GM10248 (cell line): ENCODE measurements around the gene HOMEZ.
"Not testable (repeated sequence)": the region's sequence is repeated elsewhere in the genome, so short reads cannot be mapped to it uniquely, and the experiment has no call there.

Experiments
- CTCF ChIA-PET: fragments of 300-600 bp; sonication (Branson Sonifier 250); formaldehyde crosslinking; extraction: SDS; loops from one replicate; lab custom pipeline; 2021; ENCODE audit warnings: antibody characterized with exemption; lab: Yijun Ruan, JAX
- POLR2A ChIA-PET: fragments of 350-650 bp; sonication (Branson Sonifier 250); formaldehyde crosslinking; extraction: SDS; loops from one replicate; lab custom pipeline; 2020; ENCODE audit warnings: antibody characterized with exemption; lab: Yijun Ruan, JAX
- DNase-seq: peaks from one replicate; pipeline ENCODE4 v3.0.0; 2012; ENCODE audit errors: extremely low spot score
- TF ChIP-seq, protein P1 (sequence below): IDR thresholded peaks from 2 replicates; pipeline ENCODE4 v1.5.1; 2012; ENCODE audit warnings: mild to moderate bottlenecking, low read depth; ENCODE audit errors: extremely low read depth, missing control alignments, control extremely low read depth

Gene HOMEZ

DNA sequence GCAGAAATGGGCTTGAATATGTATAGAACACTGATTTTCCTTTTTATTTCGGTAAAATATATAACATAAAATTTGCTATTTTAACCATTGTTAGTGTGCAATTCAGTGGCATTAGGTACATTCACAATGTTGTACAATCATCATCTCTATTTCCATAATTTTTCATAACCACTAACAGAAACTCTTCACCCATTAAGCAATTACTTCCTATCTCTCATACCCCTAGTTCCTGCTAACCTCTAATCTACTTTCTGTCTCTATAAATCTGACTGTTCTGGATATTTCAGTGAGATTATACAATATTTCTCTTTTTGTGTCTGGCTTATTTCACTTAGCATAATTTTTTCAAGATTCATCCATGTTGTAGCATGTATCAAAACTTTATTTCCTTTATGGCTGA is 57.1 kb downstream of the HOMEZ start:
- ChIA-PET CTCF (no interaction called here), POLR2A (no interaction called here)
- TF ChIP-seq, protein P1, sequence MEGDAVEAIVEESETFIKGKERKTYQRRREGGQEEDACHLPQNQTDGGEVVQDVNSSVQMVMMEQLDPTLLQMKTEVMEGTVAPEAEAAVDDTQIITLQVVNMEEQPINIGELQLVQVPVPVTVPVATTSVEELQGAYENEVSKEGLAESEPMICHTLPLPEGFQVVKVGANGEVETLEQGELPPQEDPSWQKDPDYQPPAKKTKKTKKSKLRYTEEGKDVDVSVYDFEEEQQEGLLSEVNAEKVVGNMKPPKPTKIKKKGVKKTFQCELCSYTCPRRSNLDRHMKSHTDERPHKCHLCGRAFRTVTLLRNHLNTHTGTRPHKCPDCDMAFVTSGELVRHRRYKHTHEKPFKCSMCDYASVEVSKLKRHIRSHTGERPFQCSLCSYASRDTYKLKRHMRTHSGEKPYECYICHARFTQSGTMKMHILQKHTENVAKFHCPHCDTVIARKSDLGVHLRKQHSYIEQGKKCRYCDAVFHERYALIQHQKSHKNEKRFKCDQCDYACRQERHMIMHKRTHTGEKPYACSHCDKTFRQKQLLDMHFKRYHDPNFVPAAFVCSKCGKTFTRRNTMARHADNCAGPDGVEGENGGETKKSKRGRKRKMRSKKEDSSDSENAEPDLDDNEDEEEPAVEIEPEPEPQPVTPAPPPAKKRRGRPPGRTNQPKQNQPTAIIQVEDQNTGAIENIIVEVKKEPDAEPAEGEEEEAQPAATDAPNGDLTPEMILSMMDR, result no peak
- no peak for DNase-seq

DNA sequence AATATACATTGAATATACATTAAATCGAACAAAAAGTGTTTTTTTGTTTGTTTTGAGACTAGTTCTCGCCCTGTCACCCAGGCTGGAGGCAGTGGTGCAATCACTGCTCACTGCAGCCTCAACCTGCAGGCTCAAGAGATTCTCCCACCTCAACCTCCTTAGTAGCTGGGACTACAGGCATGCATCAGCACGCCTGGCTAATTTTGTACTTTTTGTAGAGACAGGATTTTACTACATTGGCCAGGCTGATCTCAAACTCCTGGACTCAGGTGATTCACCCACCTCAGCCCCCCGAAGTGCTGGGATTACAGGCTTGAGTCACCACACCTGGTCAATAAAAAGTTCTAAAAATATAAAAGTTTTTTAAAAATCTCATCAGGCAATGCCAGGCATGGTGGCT is 58.4 kb downstream of the HOMEZ start:
- TF ChIP-seq, protein P1, result no peak
- no peak for DNase-seq
- ChIA-PET CTCF (interaction anchor here (1.2 to 2.3 kb wide), 2 partner anchors 11 to 107 kb away, joined by 4 to 6 read pairs; no protein-coding TSS in a partner anchor), POLR2A (no interaction called here)

DNA sequence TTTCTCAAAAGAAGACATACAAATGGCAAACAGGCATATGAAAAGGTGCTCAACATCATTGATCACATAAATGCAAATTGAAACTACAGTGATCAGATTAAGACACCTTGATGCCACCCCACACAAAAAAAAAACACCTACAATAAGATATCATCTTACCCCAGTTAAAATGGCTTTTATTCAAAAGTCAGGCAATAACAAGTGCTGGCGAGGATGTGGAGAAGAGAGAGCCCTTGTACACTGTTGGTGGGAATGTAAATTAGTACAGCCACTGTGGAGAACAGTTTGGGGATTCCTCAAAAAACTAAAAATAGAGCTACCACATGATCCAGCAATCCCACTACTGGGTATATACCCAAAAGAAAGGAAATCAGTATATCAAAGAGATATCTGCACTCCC is 61.0 kb downstream of the HOMEZ start:
- DNase-seq, POLR2A ChIA-PET: not testable (repeated sequence)
- CTCF ChIA-PET, result interaction anchor here (1.2 kb wide), 1 partner anchor 49 kb away, joined by 3 read pairs; no protein-coding TSS in a partner anchor
